OCI-LY1 (cell line): ENCODE data around the gene HP.
"Not testable (repeated sequence)": the region's sequence is repeated elsewhere in the genome, so short reads cannot be mapped to it uniquely, and the experiment has no call there.

Experiments used
- H2AFZ ChIP-seq: fragments of 200-600 bp; sonication (generic), shearing (Covaris generic); 2 replicates; pipeline ENCODE4 v1.6.0; 2014; ENCODE audit warnings: antibody characterized with exemption, mild to moderate bottlenecking, low read length
- H3F3A ChIP-seq: fragments of 200-600 bp; sonication (generic), shearing (Covaris generic); 2 replicates; pipeline ENCODE4 v1.6.0; 2014; ENCODE audit warnings: mild to moderate bottlenecking, antibody characterized with exemption, low read length, moderate library complexity; ENCODE audit not compliant: insufficient read depth
- H3K27ac ChIP-seq: fragments of 200-600 bp; sonication (generic); 2 replicates; pipeline ENCODE4 v1.5.1; 2014; ENCODE audit warnings: low read length, mixed run types, mild to moderate bottlenecking, low read depth; ENCODE audit not compliant: poor library complexity, severe bottlenecking
- H3K27me3 ChIP-seq: fragments of 200-600 bp; sonication (generic); 2 replicates; pipeline ENCODE4 v1.6.0; 2014; ENCODE audit warnings: antibody characterized with exemption, mild to moderate bottlenecking, low read length, moderate library complexity; ENCODE audit not compliant: insufficient read depth
- H3K36me3 ChIP-seq: fragments of 200-600 bp; sonication (generic); 2 replicates; pipeline ENCODE4 v1.6.1; 2014; ENCODE audit warnings: mild to moderate bottlenecking, antibody characterized with exemption, low read length, moderate library complexity, mixed read lengths; ENCODE audit not compliant: insufficient read depth
- H3K4me1 ChIP-seq: fragments of 200-600 bp; sonication (generic); 2 replicates; pipeline ENCODE4 v1.5.1; 2014; ENCODE audit warnings: mild to moderate bottlenecking, low read length, moderate library complexity; ENCODE audit not compliant: insufficient read depth, severe bottlenecking
- H3K4me2 ChIP-seq: fragments of 200-600 bp; sonication (generic), shearing (Covaris generic); 2 replicates; pipeline ENCODE4 v1.6.1; 2014; ENCODE audit warnings: low read length
- H3K4me3 ChIP-seq: fragments of 200-600 bp; sonication (generic); 2 replicates; pipeline ENCODE4 v1.5.1; 2014; ENCODE audit warnings: low read length, low read depth, mild to moderate bottlenecking, mixed read lengths; ENCODE audit not compliant: poor library complexity, severe bottlenecking
- H3K79me2 ChIP-seq: fragments of 200-600 bp; shearing (Covaris generic); 2 replicates; pipeline ENCODE4 v1.6.1; 2016; ENCODE audit warnings: mixed run types, low read length, mixed read lengths; ENCODE audit not compliant: insufficient read depth
- H3K9ac ChIP-seq: fragments of 200-600 bp; sonication (generic), shearing (Covaris generic); 2 replicates; pipeline ENCODE4 v1.6.1; 2014; ENCODE audit warnings: mild to moderate bottlenecking, low read length, mixed read lengths
- H3K9me2 ChIP-seq: fragments of 200-600 bp; sonication (generic), shearing (Covaris generic); 2 replicates; pipeline ENCODE4 v1.6.1; 2014; ENCODE audit warnings: low read depth, mild to moderate bottlenecking, low read length, mixed read lengths
- H3K9me3 ChIP-seq: fragments of 200-600 bp; shearing (Covaris generic); 2 replicates; pipeline ENCODE4 v1.6.1; 2014; ENCODE audit warnings: low read length, mixed read lengths
- H4K20me1 ChIP-seq: fragments of 200-600 bp; sonication (generic), shearing (Covaris generic); 2 replicates; pipeline ENCODE4 v1.6.0; 2016; ENCODE audit warnings: mild to moderate bottlenecking, low read length; ENCODE audit not compliant: insufficient read depth
- EZH2 ChIP-seq: fragments of 200-600 bp; sonication (generic), shearing (Covaris generic); IDR thresholded peaks from 2 replicates; pipeline ENCODE4 v1.8.0; 2017; ENCODE audit warnings: borderline replicate concordance, mixed run types, mild to moderate bottlenecking, antibody characterized with exemption, low read length, moderate library complexity, mixed read lengths
- TF ChIP-seq, protein P1 (sequence below): fragments of 200-600 bp; sonication (generic), shearing (Covaris generic); IDR thresholded peaks from 2 replicates; pipeline ENCODE4 v1.5.1; 2017; ENCODE audit warnings: mild to moderate bottlenecking, antibody characterized with exemption, low read length, moderate library complexity, mixed read lengths

Gene HP

DNA sequence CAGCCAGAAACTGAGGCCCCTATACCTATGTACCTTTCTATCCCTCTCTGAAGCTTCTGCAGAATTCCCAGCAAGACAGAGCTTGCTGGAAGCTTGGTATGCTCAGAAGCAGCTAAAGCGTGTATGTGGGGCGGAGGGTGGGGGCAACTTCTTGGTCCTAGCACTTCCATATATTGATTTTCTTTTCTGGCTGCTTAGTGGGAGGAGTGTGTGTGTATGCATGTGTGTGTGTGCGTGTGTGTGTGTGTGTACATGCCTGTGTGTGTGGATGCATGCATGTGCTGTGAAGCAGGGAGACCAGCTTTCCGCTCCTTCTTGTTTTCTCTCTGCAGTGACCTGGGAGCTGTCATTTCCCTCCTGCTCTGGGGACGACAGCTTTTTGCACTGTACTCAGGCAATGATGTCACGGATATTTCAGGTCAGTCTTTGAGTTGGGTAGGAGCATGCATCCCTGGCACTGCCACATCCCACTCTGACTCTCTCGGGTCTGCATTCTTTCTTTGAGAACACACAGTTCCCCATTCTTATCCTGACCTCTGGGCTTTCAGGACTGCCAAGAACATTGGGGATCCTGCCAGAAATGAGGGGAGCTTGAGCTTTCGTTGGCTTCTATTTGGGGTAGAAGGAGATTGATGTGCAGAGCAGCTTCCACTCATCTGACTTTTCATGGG is 19.4 kb downstream of the HP start:
- Histone ChIP-seq H3K4me1 (no peaks in the 10 kb centered on the region), H3K36me3 (no peaks in the 10 kb centered on the region), H3K79me2 (no peaks in the 10 kb centered on the region), H3K9me2 (no peaks in the 10 kb centered on the region), H4K20me1 (no peaks in the 10 kb centered on the region), H3K27me3 (no peaks in the 10 kb centered on the region), H3K9me3 (no peaks in the 10 kb centered on the region), H3K9ac (no peak overlapping the region), H3F3A (no peaks in the 10 kb centered on the region), H3K27ac (no peak overlapping the region), H2AFZ (no peak overlapping the region), H3K4me2 (no peak overlapping the region), H3K4me3 (no peak overlapping the region)
- TF ChIP-seq, protein P1, sequence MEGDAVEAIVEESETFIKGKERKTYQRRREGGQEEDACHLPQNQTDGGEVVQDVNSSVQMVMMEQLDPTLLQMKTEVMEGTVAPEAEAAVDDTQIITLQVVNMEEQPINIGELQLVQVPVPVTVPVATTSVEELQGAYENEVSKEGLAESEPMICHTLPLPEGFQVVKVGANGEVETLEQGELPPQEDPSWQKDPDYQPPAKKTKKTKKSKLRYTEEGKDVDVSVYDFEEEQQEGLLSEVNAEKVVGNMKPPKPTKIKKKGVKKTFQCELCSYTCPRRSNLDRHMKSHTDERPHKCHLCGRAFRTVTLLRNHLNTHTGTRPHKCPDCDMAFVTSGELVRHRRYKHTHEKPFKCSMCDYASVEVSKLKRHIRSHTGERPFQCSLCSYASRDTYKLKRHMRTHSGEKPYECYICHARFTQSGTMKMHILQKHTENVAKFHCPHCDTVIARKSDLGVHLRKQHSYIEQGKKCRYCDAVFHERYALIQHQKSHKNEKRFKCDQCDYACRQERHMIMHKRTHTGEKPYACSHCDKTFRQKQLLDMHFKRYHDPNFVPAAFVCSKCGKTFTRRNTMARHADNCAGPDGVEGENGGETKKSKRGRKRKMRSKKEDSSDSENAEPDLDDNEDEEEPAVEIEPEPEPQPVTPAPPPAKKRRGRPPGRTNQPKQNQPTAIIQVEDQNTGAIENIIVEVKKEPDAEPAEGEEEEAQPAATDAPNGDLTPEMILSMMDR, result no peak
- no peak for TF ChIP-seq EZH2

GRCh38 chr16:72075067-72075466 is 20.8 kb downstream of the HP start:
- not testable (repeated sequence) for H3K27me3 ChIP-seq, H4K20me1 ChIP-seq, H3K27ac ChIP-seq, H3K9me3 ChIP-seq, H3K4me2 ChIP-seq, H3K4me1 ChIP-seq, H3K4me3 ChIP-seq, H2AFZ ChIP-seq, H3K79me2 ChIP-seq, H3K36me3 ChIP-seq, H3F3A ChIP-seq, H3K9me2 ChIP-seq, H3K9ac ChIP-seq

DNA sequence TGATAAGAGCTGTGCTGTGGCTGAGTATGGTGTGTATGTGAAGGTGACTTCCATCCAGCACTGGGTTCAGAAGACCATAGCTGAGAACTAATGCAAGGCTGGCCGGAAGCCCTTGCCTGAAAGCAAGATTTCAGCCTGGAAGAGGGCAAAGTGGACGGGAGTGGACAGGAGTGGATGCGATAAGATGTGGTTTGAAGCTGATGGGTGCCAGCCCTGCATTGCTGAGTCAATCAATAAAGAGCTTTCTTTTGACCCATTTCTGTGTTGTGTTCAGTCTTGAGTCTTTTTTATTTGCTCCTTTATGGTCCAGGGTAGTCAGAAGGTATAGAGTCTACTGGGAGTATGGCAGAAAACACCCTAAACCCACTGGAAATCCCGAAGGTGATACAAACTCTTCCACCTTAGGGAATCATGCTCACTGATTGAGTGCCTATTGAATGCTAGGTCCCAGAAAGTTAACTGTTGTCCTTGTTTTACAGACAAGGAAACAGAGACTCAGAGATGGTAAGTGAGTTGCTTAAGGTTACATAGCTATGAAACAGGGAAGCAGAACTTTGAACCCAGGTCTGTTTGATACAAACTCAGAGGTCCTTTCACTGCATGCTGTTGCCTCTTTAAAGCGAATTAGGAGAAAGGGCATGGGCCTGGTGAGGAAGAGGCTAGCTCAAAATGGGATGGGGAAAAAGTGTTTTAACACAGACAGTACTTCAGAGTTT is 22.8 kb downstream of the HP start:
- not testable (repeated sequence) for H3K36me3 ChIP-seq, H3K9me3 ChIP-seq, H3K27ac ChIP-seq, H3K79me2 ChIP-seq, H3K27me3 ChIP-seq, H3K4me3 ChIP-seq, H4K20me1 ChIP-seq, H3K4me2 ChIP-seq, H3F3A ChIP-seq, H3K9me2 ChIP-seq, H3K9ac ChIP-seq, H3K4me1 ChIP-seq, H2AFZ ChIP-seq

DNA sequence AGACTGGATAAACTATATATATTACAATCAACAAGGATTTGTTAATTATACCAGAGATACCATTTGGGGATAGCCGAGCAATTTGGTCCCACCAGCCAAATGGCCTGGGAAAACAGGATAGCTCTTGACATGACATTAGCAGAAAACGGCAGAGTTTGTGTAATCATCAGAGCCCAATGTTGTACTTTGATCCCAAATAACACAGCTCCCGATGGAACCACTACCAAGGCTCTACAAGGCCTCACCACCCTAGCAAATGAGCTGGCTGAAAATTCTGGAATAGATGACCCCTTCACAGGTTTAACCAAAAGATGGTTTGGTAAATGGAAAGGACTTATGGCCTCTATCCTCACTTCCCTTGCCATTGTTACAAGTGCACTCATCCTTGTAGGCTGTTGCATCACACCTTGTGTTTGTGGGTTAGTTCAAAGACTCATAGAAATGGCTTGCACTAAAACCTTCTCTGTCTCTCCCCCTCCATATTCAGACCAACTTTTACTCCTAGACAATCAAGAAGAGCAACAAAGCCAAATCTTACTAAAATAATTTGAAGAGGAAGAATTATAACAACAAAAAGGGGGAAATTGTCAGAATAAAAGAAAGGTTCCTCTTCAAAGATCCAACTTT is 29.6 kb downstream of the HP start:
- Histone ChIP-seq H3K79me2 (no peaks in the 10 kb centered on the region), H3K9ac (no peak overlapping the region), H3K27ac (no peak overlapping the region), H3K4me2 (no peak overlapping the region), H3K9me2 (no peaks in the 10 kb centered on the region), H3F3A (no peaks in the 10 kb centered on the region), H3K9me3 (0 out of 2 replicates have a peak, but pooled peaks cover 8% of the 10 kb centered on the region), H4K20me1 (no peaks in the 10 kb centered on the region), H3K36me3 (peaks cover 48% of the 10 kb centered on the region), H2AFZ (no peak overlapping the region), H3K4me3 (no peak overlapping the region), H3K4me1 (no peaks in the 10 kb centered on the region), H3K27me3 (no peaks in the 10 kb centered on the region)
- no peak for TF ChIP-seq EZH2
- TF ChIP-seq, protein P1, result no peak
